Astrocyte (in vitro differentiated cells and primary cell): ENCODE data around the gene DNAJC18. TPM values are rescaled to one million over a fixed set of nuclear protein-coding genes. Genes with fewer than 3 reads are reported as not detected.

Experiments
- DNase-seq: peaks from one replicate; pipeline ENCODE4 v3.0.0-alpha.2; 2010; ENCODE audit warnings: low read depth
- FAIRE-seq: peaks from 2 replicates; lab custom pipeline; 2011; peaks lifted over from hg19 to GRCh38; lab: Jason Lieb, UNC
- H2AFZ ChIP-seq: 2 replicates; pipeline ENCODE4 v1.6.0; 2012; ENCODE audit warnings: low read depth, low read length, inconsistent platforms
- H3K27ac ChIP-seq: 2 replicates; pipeline ENCODE4 v1.5.1; 2011; ENCODE audit warnings: low read depth, low read length, inconsistent platforms
- H3K27me3 ChIP-seq: 2 replicates; pipeline ENCODE4 v1.6.0; 2011; ENCODE audit warnings: low read length, inconsistent platforms; ENCODE audit not compliant: insufficient read depth
- H3K36me3 ChIP-seq: 2 replicates; pipeline ENCODE4 v1.5.1; 2011; ENCODE audit warnings: low read length, inconsistent platforms; ENCODE audit not compliant: insufficient read depth
- H3K4me1 ChIP-seq: 2 replicates; pipeline ENCODE4 v1.5.1; 2011; ENCODE audit warnings: low read length, inconsistent platforms; ENCODE audit not compliant: insufficient read depth
- H3K4me2 ChIP-seq: 2 replicates; pipeline ENCODE4 v1.6.0; 2012; ENCODE audit warnings: low read length, inconsistent platforms
- H3K4me3 ChIP-seq: 2 replicates; pipeline ENCODE4 v1.5.1; 2011; ENCODE audit warnings: low read depth, mild to moderate bottlenecking, low read length, inconsistent platforms; ENCODE audit not compliant: insufficient read depth
- H3K79me2 ChIP-seq: 2 replicates; pipeline ENCODE4 v1.6.0; 2012; ENCODE audit warnings: mild to moderate bottlenecking, low read length, inconsistent platforms; ENCODE audit not compliant: insufficient read depth
- H3K9ac ChIP-seq: 2 replicates; pipeline ENCODE4 v1.6.0; 2012; ENCODE audit warnings: mild to moderate bottlenecking, low read length, inconsistent platforms
- H3K9me3 ChIP-seq: 2 replicates; pipeline ENCODE4 v1.5.1; 2012; ENCODE audit warnings: low read depth, mild to moderate bottlenecking, low read length, inconsistent platforms; ENCODE audit not compliant: insufficient read depth
- H4K20me1 ChIP-seq: 2 replicates; pipeline ENCODE4 v1.6.0; 2012; ENCODE audit warnings: low read length, inconsistent platforms; ENCODE audit not compliant: insufficient read depth
- H3K27ac Mint-ChIP-seq: one replicate; pipeline ENCODE4 v1.8.0; 2021; ENCODE audit warnings: mild to moderate bottlenecking, mixed read lengths; ENCODE audit not compliant: unreplicated experiment
- H3K27me3 Mint-ChIP-seq: one replicate; pipeline ENCODE4 v1.8.0; 2021; ENCODE audit warnings: low read depth, mixed read lengths; ENCODE audit not compliant: unreplicated experiment
- H3K36me3 Mint-ChIP-seq: one replicate; pipeline ENCODE4 v1.8.0; 2021; ENCODE audit warnings: low read depth, mixed read lengths; ENCODE audit not compliant: unreplicated experiment
- H3K4me1 Mint-ChIP-seq: one replicate; pipeline ENCODE4 v1.8.0; 2021; ENCODE audit warnings: low read depth, mixed read lengths; ENCODE audit not compliant: unreplicated experiment
- H3K4me3 Mint-ChIP-seq: one replicate; pipeline ENCODE4 v1.8.0; 2021; ENCODE audit warnings: mild to moderate bottlenecking, moderate library complexity, mixed read lengths; ENCODE audit not compliant: unreplicated experiment
- H3K9me3 Mint-ChIP-seq: one replicate; pipeline ENCODE4 v1.8.0; 2021; ENCODE audit warnings: mild to moderate bottlenecking, mixed read lengths; ENCODE audit not compliant: unreplicated experiment
- EZH2 ChIP-seq: IDR thresholded peaks from 2 replicates; pipeline ENCODE4 v1.6.1; 2012; ENCODE audit warnings: mild to moderate bottlenecking, low read length, inconsistent platforms; ENCODE audit not compliant: insufficient read depth
- total RNA-seq: library from RNA; stranded (reverse); gene quantifications from 2 replicates; pipeline ENCODE4 v1.2.1, GENCODE V29; 2021
- TF ChIP-seq, protein P1 (sequence below): IDR thresholded peaks from 2 replicates; pipeline ENCODE4 v1.5.1; 2011; ENCODE audit warnings: low read depth, mild to moderate bottlenecking, inconsistent platforms, low read length, moderate library complexity; ENCODE audit not compliant: insufficient read depth

DNAJC18 gene
- total RNA-seq, 1 donor from 2014 or later = 18.8 TPM

DNA sequence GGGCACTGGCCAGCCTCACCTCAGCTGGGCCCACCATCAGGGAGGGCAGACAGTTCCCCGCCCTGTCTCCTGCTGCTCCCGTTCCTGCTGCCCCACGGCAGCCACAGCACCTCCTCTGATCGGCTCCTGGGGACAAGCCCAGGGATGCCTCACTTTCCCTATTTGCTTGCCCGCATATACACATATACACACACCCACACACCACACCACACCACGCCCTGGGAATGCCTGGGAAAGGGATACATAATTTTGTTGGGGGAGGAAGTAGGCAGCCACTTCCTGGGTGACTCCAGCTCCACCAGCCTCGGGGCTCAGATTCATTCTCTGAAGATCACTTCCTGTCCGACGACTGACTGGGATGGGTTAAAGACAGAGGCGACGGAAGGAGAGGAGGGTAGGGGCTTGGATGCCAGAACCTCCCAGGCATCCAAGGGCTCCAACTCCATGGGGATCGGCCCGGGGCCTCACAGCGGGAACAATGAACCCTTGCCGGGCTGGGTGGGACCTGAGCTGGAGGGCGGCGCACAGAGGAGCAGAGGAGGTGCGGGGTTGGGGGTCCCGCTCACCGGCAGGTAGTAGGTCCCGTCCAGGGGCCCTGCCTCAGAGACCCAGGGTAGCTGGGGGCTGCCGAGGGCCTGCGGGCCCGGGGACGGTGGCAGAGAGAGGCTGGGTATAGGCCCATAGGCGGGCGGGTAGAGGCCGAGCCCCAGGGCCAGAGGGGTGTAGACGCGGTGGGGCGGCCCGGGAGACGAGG, 47.6 kb downstream of the DNAJC18 start:
- no peak for DNase-seq

GRCh38 chr5:139390639-139391569, 48.4 kb downstream of the DNAJC18 start:
- no peak for TF ChIP-seq EZH2
- TF ChIP-seq, protein P1, sequence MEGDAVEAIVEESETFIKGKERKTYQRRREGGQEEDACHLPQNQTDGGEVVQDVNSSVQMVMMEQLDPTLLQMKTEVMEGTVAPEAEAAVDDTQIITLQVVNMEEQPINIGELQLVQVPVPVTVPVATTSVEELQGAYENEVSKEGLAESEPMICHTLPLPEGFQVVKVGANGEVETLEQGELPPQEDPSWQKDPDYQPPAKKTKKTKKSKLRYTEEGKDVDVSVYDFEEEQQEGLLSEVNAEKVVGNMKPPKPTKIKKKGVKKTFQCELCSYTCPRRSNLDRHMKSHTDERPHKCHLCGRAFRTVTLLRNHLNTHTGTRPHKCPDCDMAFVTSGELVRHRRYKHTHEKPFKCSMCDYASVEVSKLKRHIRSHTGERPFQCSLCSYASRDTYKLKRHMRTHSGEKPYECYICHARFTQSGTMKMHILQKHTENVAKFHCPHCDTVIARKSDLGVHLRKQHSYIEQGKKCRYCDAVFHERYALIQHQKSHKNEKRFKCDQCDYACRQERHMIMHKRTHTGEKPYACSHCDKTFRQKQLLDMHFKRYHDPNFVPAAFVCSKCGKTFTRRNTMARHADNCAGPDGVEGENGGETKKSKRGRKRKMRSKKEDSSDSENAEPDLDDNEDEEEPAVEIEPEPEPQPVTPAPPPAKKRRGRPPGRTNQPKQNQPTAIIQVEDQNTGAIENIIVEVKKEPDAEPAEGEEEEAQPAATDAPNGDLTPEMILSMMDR = no peak
- no peak overlapping the region for H3K9ac ChIP-seq
- peaks cover 28% of the 10 kb centered on the region for H3K27me3 Mint-ChIP-seq
- no peaks in the 10 kb centered on the region for H3K9me3 ChIP-seq
- H3K4me1 ChIP-seq = peaks cover 11% of the 10 kb centered on the region
- no peak overlapping the region for H3K27ac Mint-ChIP-seq
- no peak overlapping the region for H3K4me3 ChIP-seq
- H3K4me2 ChIP-seq = peak overlapping the region; percentile 81
- no peak for DNase-seq
- H3K9me3 Mint-ChIP-seq = no peaks in the 10 kb centered on the region
- H3K36me3 Mint-ChIP-seq = peaks cover under 1% of the 10 kb centered on the region
- H3K27me3 ChIP-seq = peaks cover 18% of the 10 kb centered on the region
- H3K79me2 ChIP-seq = no peaks in the 10 kb centered on the region
- FAIRE-seq = no peak
- no peak overlapping the region for H3K27ac ChIP-seq
- H3K36me3 ChIP-seq = no peaks in the 10 kb centered on the region
- H4K20me1 ChIP-seq = peaks cover 3% of the 10 kb centered on the region
- H3K4me3 Mint-ChIP-seq = no peak overlapping the region
- H3K4me1 Mint-ChIP-seq = peaks cover 2% of the 10 kb centered on the region
- no peak overlapping the region for H2AFZ ChIP-seq

More for the DNA sequence above, 47.6 kb downstream of the DNAJC18 start:
- H4K20me1 ChIP-seq = peaks cover 3% of the 10 kb centered on the region
- TF ChIP-seq, protein P1 = no peak
- no peak for TF ChIP-seq EZH2
- H2AFZ ChIP-seq = peak overlapping the region; percentile 71
- H3K27me3 Mint-ChIP-seq = peaks cover 28% of the 10 kb centered on the region
- H3K4me3 Mint-ChIP-seq = no peak overlapping the region
- H3K4me2 ChIP-seq = peak overlapping the region; percentile 81
- H3K9ac ChIP-seq = no peak overlapping the region
- H3K27ac ChIP-seq = no peak overlapping the region
- H3K9me3 ChIP-seq = no peaks in the 10 kb centered on the region
- no peaks in the 10 kb centered on the region for H3K9me3 Mint-ChIP-seq
- H3K4me1 ChIP-seq = peaks cover 11% of the 10 kb centered on the region
- no peaks in the 10 kb centered on the region for H3K36me3 ChIP-seq
- peaks cover 4% of the 10 kb centered on the region for H3K4me1 Mint-ChIP-seq
- H3K36me3 Mint-ChIP-seq = peaks cover 6% of the 10 kb centered on the region
- no peak overlapping the region for H3K27ac Mint-ChIP-seq
- FAIRE-seq = no peak
- H3K79me2 ChIP-seq = no peaks in the 10 kb centered on the region
- peaks cover 18% of the 10 kb centered on the region for H3K27me3 ChIP-seq
- peak overlapping the region; percentile 49 for H3K4me3 ChIP-seq
